NCI-H1930 (cell line): ENCODE results near the gene HEATR1.
"Not testable (repeated sequence)": the region's sequence is repeated elsewhere in the genome, so short reads cannot be mapped to it uniquely, and the experiment has no call there.

Source experiments
- DNase-seq, 2 experiments: peaks; one replicate each; lab custom pipeline; 2025; lab: John Stamatoyannopoulos, UW

The HEATR1 gene

GRCh38 chr1:236508593-236509027 lies 95.7 kb downstream of the HEATR1 start:
- no peak for DNase-seq

GRCh38 chr1:236507022-236507700 lies 97.2 kb downstream of the HEATR1 start:
- DNase-seq, result no peak

GRCh38 chr1:236504338-236504737 lies 100.0 kb downstream of the HEATR1 start:
- not testable (repeated sequence) for DNase-seq

GRCh38 chr1:236502972-236503639 lies 101.2 kb downstream of the HEATR1 start:
- DNase-seq, result no peak

- DNase-seq, result no peak
Observed at GRCh38 chr1:236502579-236502971, 101.7 kb downstream of the HEATR1 start.

- DNase-seq, result no peak
Observed at GRCh38 chr1:236501093-236501492, 103.2 kb downstream of the HEATR1 start.
